Measurements from ENCODE around the gene CDKN2D. TPM values are rescaled to one million over a fixed set of nuclear protein-coding genes. Genes with fewer than 3 reads are reported as not detected.
"Not testable (repeated sequence)": the region's sequence is repeated elsewhere in the genome, so short reads cannot be mapped to it uniquely, and the experiment has no call there.

Gene CDKN2D
- total and polyA plus RNA-seq, 2 experiments from 2014 or later = 6.4 to 13.9 TPM

- H3K4me2 ChIP-seq = no peak overlapping the region
- H3K4me3 ChIP-seq = no peak overlapping the region
- DNase-seq (ENCODE audit: low spot score) = no peak
- no peaks in the 10 kb centered on the region for H4K20me1 ChIP-seq (ENCODE audit: insufficient read depth, poor library complexity, severe bottlenecking)
- no peak overlapping the region for H3K27ac ChIP-seq
- no peaks in the 10 kb centered on the region for H3K79me2 ChIP-seq
- H3K4me1 ChIP-seq (ENCODE audit: insufficient read depth) = no peaks in the 10 kb centered on the region
- H3K9me3 ChIP-seq (ENCODE audit: low read depth) = no peaks in the 10 kb centered on the region
- WGBS (ENCODE audit: low lambda C conversion rate, missing lambda C conversion rate) = 75% methylated on average over 1 of the region's 1 CpG
- no peak overlapping the region for H2AFZ ChIP-seq
- H3K36me3 ChIP-seq (replicated peaks; ENCODE audit: insufficient read depth, low read depth) = no peaks in the 10 kb centered on the region
- no peaks in the 10 kb centered on the region for H3K9me2 ChIP-seq (replicated peaks; ENCODE audit: insufficient read depth)
- no peaks in the 10 kb centered on the region for H3K27me3 ChIP-seq
- TF ChIP-seq EZH2 (IDR thresholded peaks at IDR 0.05; ENCODE audit: borderline replicate concordance) = no peak
- TF ChIP-seq CTCF (IDR thresholded peaks at IDR 0.05; ENCODE audit: poor library complexity) = no peak
- TF ChIP-seq EZH2phosphoT487 (IDR thresholded peaks at IDR 0.05; ENCODE audit: low read depth, severe bottlenecking, unreplicated experiment) = no peak
These were observed 36.3 kb downstream of the CDKN2D start for GRCh38 chr19:10532457-10532856.

GRCh38 chr19:10526887-10527286 is 41.9 kb downstream of the CDKN2D start:
- H2AFZ ChIP-seq; H3K4me3 ChIP-seq; H3K9me3 ChIP-seq (ENCODE audit: low read depth); H3K27me3 ChIP-seq; H3K4me1 ChIP-seq (ENCODE audit: insufficient read depth); H3K9me2 ChIP-seq (replicated peaks; ENCODE audit: insufficient read depth); DNase-seq (ENCODE audit: low spot score); H3K27ac ChIP-seq; H3K79me2 ChIP-seq; H3K36me3 ChIP-seq (replicated peaks; ENCODE audit: insufficient read depth, low read depth); H3K4me2 ChIP-seq; H4K20me1 ChIP-seq (ENCODE audit: insufficient read depth, poor library complexity, severe bottlenecking): not testable (repeated sequence)
- WGBS (ENCODE audit: low lambda C conversion rate, missing lambda C conversion rate) = 90% methylated on average over 8 of the region's 8 CpGs

DNA sequence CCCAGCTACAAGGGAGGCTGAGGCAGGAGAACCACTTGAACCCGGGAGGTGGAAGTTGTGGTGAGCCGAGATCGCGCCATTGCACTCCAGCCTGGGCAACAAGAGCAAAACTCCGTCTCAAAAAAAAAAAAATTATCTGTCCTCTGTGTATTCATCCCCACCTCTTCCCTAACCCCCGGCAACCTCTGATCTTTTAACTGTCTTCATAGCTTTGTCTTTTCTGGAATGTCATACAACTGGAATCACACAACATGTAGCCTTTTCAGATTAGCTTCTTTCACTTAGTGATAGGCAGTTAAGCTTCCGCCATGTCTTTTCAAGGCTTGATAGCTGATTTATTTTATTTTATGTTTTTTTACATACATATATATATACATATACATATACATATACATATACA is 43.1 kb downstream of the CDKN2D start:
- no peaks in the 10 kb centered on the region for H4K20me1 ChIP-seq (ENCODE audit: insufficient read depth, poor library complexity, severe bottlenecking)
- H3K27me3 ChIP-seq = no peaks in the 10 kb centered on the region
- H3K4me1 ChIP-seq (ENCODE audit: insufficient read depth) = no peaks in the 10 kb centered on the region
- no peak for TF ChIP-seq EZH2phosphoT487 (IDR thresholded peaks at IDR 0.05; ENCODE audit: low read depth, severe bottlenecking, unreplicated experiment)
- TF ChIP-seq CTCF (IDR thresholded peaks at IDR 0.05; ENCODE audit: poor library complexity) = no peak
- no peak for TF ChIP-seq EZH2 (IDR thresholded peaks at IDR 0.05; ENCODE audit: borderline replicate concordance)
- no peak overlapping the region for H3K4me2 ChIP-seq
- H3K79me2 ChIP-seq = no peaks in the 10 kb centered on the region
- no peak overlapping the region for H3K4me3 ChIP-seq
- no peaks in the 10 kb centered on the region for H3K9me2 ChIP-seq (replicated peaks; ENCODE audit: insufficient read depth)
- WGBS (ENCODE audit: low lambda C conversion rate, missing lambda C conversion rate) = 89% methylated on average over 7 of the region's 7 CpGs
- H2AFZ ChIP-seq = no peak overlapping the region
- H3K9me3 ChIP-seq (ENCODE audit: low read depth) = no peaks in the 10 kb centered on the region
- H3K36me3 ChIP-seq (replicated peaks; ENCODE audit: insufficient read depth, low read depth) = no peaks in the 10 kb centered on the region
- no peak overlapping the region for H3K27ac ChIP-seq
- DNase-seq (ENCODE audit: low spot score) = no peak

GRCh38 chr19:10523135-10523636 is 45.6 kb downstream of the CDKN2D start:
- Histone ChIP-seq H3K9me3 (ENCODE audit: low read depth) (no peaks in the 10 kb centered on the region), H3K4me2 (no peak overlapping the region), H3K4me1 (ENCODE audit: insufficient read depth) (peaks cover 2% of the 10 kb centered on the region), H3K36me3 (replicated peaks; ENCODE audit: insufficient read depth, low read depth) (no peaks in the 10 kb centered on the region), H4K20me1 (ENCODE audit: insufficient read depth, poor library complexity, severe bottlenecking) (no peaks in the 10 kb centered on the region), H3K79me2 (no peaks in the 10 kb centered on the region), H3K9me2 (replicated peaks; ENCODE audit: insufficient read depth) (no peaks in the 10 kb centered on the region), H3K27ac (no peak overlapping the region), H2AFZ (no peak overlapping the region), H3K4me3 (no peak overlapping the region), H3K27me3 (peaks cover 24% of the 10 kb centered on the region)
- 92% methylated on average over 3 of the region's 3 CpGs for whole genome bisulfite sequencing (ENCODE audit: low lambda C conversion rate, missing lambda C conversion rate)
- TF ChIP-seq EZH2 (IDR thresholded peaks at IDR 0.05; ENCODE audit: borderline replicate concordance) = no peak
- no peak for TF ChIP-seq EZH2phosphoT487 (IDR thresholded peaks at IDR 0.05; ENCODE audit: low read depth, severe bottlenecking, unreplicated experiment)
- TF ChIP-seq CTCF (IDR thresholded peaks at IDR 0.05; ENCODE audit: poor library complexity) = no peak
- no peak for DNase-seq (ENCODE audit: low spot score)

Data from hepatocyte (in vitro differentiated cells).